Inferior parietal cortex (tissue), 1 donor: ENCODE measurements around the gene ELMO1.

Experiments used
- DNase-seq: peaks from one replicate; pipeline ENCODE4 v3.0.0-alpha.2; 2016; ENCODE audit errors: extremely low spot score

Gene ELMO1

DNA sequence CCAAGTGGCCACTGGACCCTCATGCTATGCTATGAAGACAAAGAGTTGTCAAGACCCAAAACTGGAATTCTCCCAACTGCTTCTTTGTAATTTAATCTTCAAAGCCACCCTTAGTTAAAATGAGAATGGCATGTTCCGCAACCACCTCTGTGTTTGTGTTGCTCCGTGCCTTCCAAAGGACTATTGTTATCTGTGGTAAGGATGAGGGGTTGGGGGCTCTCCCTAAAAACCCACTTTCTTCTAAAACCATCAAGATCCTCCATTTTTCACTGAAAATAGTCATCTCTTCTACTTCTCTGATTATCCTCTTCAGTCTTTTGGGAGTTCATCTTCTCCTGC, 502.3 kb downstream of the ELMO1 start:
- DNase-seq: no peak

DNA sequence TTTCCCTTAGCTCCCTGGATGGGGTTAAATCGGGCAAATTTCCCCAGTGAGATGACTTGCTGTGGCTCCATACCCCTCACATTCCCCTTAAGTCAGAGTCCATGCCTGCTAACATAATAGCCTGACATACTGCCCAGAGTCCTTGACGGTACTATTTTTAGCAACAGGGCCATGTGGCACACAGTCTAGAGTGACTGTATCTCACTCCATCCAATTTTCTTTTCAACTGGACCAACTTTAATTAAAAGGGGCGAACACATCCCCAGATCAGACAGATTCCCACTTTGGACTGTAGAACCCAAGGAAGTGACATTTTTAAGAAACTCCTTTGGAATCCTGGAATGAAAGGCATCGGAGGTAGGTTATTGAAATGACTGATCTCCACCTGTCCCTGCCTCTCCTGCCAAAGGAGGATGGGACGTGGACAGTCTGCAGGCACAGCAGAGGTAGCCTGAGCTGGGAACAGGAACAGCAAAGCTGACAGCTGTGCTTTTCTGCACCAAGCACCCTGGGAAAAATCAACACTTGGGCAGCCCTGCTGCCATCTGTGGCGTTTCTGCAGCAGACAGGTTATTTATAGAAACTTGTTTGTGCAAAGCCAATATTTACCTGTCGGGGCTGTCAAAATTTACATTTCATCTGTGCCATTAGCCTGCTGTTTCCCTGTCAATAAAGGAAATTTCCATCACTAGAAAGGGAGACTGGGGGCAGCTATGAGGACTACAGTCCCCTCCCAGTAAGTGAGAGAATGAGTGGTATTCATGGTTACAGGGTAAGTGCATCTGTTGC, 502.9 kb downstream of the ELMO1 start:
- no peak for DNase-seq

DNA sequence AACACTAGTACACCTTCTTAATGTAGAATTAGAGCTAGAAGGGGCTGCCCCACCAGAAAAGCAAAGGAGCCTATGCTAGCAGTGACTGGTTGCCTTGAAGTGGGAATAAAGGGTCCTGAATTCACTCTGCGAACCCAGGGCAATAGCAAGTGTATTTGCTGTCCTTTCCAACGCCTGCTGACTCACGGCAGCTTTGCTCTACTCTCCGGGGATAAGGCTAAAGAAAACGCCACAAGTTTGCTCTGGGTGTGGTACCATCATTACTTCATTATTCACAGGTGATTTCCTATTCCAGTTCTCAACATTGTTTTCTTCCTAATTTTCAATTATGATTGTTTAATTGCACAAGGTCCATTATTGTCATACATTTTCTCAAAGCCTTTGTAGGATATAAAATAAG, 503.8 kb downstream of the ELMO1 start:
- DNase-seq: no peak

DNA sequence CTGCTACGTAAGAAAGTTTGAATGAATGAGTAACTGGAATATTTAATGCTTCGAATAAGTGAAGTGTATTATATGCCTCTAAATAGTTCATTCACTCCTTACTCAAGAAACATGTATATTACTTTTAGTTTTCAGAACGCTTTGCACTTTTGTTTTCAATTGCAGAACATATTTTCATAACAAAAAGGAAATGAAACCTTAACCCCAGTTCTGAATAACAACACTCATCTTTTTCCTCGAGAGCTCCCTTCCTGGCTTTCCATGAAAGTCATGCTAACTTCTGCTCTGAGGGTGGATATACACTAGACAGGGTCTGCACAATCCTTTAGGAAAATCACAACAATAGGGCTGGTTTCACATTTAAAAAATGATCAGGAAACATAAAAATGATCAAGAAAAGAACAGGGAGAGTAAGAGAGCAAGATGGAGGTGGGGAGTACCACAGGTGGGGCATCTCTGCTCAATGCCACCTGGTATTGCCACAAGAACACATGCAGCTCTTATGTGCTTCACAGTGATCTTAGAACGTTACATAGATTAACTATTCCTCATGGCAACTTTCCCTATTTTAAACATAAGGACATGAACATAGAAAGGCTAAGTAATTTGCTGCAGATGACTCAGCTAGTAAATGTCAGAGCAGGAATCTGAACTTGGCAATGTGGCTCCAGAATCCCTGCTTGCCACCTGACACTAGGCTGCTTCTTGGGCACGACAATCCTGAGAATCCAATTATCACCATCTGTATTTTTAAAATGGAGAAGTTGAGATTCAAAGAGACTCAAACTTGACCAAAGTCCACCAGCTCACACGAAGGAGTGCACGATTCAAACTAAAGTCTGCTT, 504.9 kb downstream of the ELMO1 start:
- no peak for DNase-seq

DNA sequence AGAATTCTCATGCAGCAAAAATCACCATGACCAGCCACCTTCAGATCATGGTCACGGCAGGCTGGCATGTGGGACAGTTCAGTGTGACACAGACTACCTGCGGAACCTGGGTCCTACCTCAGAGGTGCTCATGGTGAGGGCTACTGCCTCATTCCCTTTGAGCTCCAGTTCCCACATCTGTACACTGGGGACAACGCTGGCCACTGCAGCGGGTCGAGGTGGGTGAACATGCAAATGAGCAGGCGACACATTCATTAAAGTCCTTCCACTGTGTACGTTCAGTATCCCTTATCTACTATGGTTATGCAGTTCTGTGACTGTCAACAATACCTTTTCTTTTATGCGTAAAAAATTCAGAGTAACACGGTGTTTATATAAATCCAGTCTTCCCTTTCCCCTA, 505.7 kb downstream of the ELMO1 start:
- no peak for DNase-seq

DNA sequence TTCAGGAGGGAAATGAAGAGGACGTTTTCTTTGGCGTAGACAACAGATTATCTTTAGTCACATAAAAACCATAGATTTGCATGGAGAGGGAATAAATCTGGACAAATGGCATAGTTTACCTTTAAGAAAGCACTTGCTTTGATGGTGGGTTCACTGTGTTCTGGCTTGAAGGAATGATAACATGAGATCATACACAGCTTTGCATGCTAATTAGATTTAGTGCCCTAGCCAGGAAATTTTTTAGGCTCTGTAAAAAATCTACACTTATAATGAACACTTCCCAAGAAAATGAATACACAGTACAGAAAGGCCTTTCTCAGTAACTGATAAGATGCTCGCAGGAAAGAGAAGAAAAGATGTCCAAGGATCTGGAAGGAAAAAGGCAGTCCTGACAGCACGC, 506.1 kb downstream of the ELMO1 start:
- DNase-seq: no peak

DNA sequence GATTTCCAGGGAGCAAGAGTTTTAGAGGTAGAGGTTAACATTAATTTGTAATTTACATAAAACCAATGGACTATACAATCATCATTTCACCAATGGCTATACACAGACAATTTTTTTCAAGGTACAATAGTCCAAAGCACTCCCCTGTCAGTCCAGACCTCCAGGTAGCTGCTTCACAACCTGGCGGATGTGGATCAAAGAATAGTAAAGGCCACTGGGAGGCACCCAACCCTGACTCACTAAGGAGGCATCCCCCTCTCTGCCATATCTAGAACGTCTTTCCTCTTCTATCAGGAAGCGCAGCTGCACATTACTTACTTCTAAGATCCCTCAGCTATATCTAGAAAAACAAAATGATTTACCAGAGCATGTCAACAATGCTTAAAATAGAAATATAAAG, 506.6 kb downstream of the ELMO1 start:
- DNase-seq: no peak

DNA sequence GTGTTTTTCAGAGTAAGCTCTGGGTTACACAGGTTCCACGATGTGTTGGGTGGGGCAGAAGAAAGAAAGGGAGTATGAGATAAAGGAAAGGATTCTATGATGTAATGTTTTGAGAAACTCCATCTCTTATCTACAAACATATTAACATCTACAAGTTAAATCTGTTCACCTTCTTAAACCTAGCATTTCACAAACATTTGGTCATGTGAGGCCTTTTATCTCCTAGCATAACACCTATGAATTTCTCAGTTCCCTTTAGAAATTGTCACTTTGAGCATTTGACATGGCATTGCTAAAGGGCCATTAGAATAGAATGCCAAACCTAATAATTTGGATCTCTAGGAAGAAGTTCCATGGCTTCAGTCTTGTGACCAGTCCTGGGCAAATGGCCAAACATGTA, 507.3 kb downstream of the ELMO1 start:
- no peak for DNase-seq

DNA sequence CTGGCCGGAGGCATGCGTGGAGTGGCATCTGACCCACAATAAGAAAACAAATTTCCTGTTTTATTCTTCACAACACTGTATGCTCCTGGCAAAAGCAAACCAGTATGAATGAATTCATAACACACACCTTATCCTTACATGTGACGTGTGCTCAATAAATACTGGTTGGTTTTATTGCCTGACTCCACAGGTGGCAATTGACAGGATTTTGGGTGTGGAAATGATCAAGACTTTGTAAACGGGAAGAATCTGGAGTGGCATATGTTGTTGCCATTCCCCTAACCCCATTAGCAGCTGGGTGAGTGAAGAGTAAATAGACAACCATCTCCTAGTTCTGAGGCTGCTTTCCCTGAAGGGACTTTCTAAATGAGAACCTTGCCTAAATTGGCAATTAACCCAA, 508.8 kb downstream of the ELMO1 start:
- no peak for DNase-seq

DNA sequence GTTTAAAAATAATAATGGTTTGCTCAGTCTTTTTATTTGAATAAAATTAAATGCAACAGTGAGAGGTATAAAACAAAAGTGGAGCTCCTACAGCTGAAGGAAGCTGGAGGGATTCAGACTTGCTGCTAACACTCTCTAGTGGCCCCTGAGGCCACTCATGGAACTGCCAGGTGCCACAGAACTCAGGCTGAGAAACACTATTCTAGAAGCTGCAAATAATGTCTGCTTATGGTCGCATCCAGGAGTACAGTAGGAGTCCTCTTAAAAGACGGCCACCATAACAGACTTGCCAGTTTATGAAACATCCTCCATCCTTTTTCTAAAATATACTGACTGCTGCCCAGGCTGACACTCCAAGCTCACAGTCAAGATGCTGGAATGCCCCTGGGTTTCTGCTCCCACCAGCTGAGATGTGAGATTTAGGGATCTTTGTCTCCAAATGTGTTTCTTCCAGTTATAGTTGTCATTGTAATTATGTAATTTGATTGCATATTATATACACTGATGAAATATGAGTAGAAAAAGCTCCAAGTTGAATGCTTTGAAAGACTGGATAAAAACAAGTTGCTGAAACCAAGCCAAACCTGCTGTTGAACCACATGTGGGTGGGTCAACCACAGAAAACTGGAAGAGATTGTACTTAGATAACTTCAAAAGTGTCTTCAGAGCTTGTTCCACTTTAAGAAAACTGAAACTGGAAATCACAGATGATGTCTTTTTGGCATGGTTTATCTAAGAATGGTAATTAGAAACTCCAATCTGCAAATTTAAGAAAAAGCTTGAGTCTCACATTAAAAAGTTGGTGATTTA, 510.7 kb downstream of the ELMO1 start:
- no peak for DNase-seq

DNA sequence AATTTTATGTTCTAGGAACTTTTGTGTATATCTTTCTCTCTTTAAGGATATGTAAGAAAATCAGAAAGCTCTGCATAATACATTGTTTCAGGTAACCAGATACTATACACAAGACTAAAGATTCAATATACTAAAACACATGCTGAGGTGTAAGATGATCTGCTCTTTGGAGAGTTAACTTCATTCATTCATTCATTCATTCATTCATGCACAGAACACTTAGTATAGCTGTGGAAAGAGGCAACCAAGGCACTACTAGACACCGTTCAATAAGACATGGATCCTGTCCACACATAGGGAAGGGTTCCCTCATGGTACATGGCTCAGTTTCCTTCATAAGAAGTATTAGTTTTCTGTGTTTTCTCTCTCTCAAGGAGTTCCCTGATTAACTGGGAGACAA, 516.8 kb downstream of the ELMO1 start:
- DNase-seq: no peak

DNA sequence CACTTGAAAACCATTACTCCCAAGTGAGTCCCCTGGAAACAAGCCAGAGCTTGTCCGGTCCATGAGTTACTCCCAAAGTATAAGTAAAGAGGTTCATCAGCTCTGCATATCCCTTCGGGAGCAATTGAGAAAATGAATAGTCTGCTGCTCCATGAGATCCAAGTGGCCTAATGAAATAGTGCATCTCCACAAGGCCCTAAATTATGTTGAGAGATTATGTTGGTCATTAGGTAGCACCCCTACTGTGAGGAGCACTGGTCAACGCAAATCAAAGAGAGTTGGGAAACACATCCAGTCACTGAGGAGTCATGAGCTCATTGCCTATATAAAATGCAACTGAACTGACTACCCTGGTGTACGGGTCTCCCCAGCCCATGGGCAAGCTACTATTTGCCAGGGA, 518.9 kb downstream of the ELMO1 start:
- DNase-seq: no peak

DNA sequence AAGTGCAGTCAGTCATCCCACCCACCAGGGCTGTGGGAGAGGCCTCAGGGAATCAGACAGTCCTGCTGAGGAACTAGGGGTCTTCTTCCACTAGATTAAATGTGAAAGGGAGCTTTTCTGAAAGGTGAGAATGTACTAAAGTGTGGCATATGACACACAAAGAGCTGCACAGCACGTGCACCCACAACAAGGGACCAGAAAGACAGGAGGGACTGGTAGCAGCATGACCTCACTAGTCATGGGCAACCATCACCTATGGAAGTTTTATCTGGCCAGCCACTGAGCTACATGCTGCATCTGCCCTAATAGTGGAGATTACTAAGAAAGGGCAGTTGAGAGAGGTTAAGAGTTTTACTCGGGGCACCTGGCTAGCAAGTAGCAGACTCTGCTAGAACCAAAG, 519.9 kb downstream of the ELMO1 start:
- no peak for DNase-seq

DNA sequence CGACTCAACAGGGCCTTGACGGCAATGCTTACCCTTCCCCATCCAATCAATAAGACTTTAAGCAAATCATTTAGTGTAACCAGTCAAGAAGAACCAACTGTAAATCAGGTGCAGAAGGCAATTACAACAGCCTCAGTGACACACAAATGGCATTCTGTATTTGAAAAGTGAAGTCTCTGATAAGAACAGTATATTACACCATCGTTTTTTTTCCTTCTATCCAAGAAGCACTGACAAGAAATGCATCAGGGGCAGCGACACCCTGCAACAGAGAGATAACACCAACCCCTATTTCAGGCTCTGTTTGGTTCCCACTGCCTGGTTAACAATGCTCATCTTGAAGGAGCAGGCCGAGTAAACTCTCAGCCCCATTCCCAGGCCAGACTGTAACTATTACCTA, 520.4 kb downstream of the ELMO1 start:
- no peak for DNase-seq

DNA sequence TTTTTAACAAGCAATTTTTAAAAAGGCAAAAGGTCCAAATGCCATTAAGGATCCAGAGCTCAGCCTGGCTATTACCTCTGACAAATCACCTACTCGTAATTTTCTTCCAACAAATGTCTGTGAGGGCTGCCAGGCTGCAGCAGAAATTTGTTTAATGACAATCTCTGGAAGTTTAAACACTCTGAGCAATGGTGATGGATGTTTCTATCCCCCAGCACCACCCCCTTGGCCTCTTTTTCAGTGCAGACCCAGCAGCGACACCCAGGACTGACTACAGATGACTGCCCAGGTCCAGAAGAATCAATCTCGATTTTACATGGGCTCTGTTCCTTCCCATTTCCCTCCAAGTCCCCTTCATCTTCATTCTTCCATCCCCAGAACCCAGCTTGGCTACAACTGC, 523.0 kb downstream of the ELMO1 start:
- DNase-seq: no peak

DNA sequence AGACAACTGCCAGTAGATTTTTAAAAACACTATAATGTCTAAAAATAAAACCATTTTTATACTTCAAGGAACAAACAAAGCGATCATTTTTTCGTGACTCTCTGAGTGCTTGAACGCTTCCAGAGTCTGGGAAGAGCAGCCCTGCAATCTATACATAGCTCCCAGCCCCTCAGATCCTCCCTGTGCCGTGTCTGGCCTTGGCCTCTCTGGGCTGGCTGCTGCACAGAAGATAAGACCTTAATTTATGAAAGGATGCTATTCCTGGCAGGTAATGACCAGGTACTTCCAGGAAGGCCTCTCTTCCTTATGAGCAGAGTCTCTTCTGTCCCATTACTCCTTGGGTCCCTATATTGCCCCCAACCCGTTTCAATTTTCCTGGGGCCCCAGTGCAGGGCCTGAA, 523.5 kb downstream of the ELMO1 start:
- DNase-seq: no peak

DNA sequence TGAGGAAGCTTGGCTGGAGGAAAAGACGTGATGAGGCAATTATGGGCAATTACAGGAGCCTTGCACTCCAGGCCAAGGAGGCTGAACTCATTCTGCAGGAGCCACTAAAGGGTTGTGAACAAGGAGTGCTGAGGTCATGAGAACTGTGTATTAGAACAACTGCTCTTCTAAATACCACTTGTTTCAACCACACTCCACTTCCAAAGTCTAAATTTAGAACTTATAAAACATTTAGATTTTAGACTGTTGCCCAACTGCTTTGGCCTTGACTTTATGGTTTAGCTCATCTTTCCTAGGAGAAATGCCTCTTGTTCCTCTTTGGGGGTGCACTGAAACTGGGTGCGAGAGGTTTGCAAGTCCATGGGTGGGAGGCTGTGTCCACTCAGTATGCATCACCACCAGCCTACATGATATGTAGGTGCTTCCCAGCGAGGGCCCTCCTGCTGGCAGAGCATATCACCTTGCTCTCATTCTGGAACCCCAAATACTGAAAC, 524.7 kb downstream of the ELMO1 start:
- DNase-seq: no peak

DNA sequence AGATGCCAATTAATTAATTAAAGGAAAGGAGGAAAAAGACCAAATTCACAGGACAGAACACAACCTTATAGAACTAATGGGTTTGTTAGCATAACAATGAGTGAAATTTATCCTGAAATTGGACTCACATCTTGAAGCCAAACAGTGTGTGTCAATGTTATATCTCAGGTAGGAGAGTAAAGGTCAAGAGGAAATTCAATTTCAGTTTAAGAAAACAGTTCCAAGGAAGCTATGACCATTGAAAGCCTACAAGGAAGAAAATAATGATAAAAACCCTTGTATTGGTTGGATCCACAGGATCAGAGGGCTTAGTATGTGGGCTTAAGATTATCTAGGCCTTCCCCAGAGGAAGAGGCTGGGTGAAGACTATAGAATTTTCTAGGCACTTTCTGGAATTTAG, 525.5 kb downstream of the ELMO1 start:
- no peak for DNase-seq

DNA sequence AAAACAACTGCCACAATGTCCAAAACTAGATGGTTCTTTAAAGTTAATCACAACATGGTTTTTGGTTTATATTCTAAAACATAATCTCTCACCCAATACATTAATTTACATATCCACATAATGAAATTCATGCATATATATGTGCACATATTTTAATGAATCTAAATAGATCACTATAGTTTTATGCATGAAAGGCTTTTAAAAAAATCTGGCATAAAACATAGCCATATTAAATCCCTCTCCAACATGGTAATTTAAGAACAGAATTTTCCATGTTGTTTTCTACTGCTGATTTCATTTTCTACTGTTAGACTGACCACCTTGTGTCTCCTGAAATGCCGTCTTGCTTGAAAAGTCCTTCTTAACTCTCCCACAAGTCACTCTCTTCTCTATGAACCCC, 528.2 kb downstream of the ELMO1 start:
- no peak for DNase-seq

DNA sequence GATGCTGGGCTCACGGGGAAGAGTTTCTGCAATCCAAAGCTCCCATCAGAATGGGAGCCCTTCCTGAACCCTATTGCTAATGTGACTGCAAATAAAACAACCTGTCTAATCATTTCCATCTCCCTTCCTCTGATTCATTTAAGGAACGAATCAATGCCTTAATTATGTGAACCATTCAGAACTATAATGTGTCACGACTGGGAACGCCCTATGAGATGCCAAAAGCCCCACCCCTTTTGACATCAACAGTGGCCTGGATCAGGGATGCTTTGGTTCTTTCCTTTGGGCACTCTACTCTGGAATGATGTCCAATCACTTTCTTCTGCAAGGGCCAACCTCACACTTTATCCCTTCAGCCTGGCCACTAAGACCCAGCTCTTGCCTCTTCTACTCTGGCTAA, 528.9 kb downstream of the ELMO1 start:
- DNase-seq: no peak

DNA sequence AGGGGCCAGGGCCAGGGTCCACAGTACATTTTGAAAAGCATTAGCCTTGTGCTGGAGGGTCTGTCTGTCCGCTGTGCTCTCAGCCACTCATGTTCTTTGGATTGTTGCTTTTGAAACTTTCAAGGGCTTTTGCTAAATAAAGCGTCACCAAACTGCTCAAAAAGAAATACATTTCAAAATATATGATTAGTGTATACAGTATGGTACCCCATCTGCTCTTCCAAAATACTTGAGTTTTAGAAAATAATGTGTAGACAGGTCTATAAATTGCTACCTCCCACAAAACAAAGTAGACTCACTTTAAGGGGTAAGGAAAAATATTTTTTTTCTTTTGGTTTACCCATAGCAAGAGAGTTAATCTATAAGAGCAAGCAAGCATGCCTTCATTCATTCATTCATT, 530.1 kb downstream of the ELMO1 start:
- no peak for DNase-seq

DNA sequence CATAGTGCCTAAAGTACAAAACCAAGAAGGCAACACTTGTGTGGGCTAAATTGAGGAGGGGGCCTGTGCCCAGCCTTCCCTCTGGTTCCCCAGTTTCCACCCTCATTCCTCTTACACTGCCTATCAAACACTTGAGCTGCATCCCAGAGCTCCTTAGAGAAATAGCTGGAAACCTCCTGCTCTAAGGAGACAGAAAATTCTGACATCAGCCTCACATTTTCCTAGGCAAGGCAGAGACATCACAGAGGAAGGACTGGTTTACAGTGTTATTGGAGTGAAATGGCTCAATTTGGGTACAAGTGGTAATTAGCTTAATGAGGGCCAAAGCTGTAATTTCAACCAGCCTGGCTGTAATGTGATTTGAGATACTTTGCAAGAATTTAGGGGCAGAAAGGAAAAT, 532.0 kb downstream of the ELMO1 start:
- no peak for DNase-seq
